ENCODE results near the gene KIRREL3.

The KIRREL3 gene

DNA sequence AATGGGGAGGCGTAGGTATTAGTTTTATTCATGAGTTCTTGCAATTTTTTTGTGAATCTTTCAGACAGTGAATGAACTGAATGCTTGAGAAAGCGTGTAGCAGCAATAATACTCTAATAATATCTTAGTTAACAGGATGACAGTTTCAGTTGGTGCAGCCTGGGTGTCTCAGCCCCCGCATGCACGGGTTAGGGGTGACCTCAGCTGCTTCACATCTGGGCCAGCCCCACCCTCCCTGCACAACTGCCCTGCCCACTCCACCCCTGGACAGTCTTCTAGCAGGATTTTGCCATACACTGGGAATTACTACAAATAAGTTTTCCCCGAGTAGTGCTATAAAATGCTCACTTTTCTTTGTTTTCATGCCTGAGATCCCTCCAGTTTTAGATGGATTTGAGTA lies 561.9 kb downstream of the KIRREL3 start:
- no peak overlapping the region for H3K18ac ChIP-seq (ENCODE audit: low read length)
- peaks cover 0 to 10% (median 0%) of the 10 kb centered on the region in 3 experiments for H3K27me3 ChIP-seq (ENCODE audit: control insufficient read depth in 3 of 3, insufficient read depth in 3 of 3, low read depth in 1 of 3, low read length in 3 of 3)
- no peak overlapping the region for H3K4ac ChIP-seq (ENCODE audit: low read length)
- no peak overlapping the region for H4K8ac ChIP-seq (ENCODE audit: low read depth, low read length)
- H3K9me3 ChIP-seq (replicated peaks in 1 of 2; ENCODE audit: control insufficient read depth in 2 of 2, insufficient read depth in 1 of 2, low read depth in 1 of 2, low read length in 2 of 2), result peaks cover 0 to 4% of the 10 kb centered on the region in 2 donors
- H2AK5ac ChIP-seq (ENCODE audit: low read depth, low read length), result no peak overlapping the region
- H3K14ac ChIP-seq (ENCODE audit: low read length), result no peak overlapping the region
- H4K91ac ChIP-seq (ENCODE audit: low read depth, low read length, poor library complexity), result no peak overlapping the region
- H3K23ac ChIP-seq (ENCODE audit: low read depth, low read length, poor library complexity), result no peak overlapping the region
- no peak overlapping the region for H3K4me3 ChIP-seq (ENCODE audit: low read length in 2 of 2)
- no peak overlapping the region for H3K4me2 ChIP-seq (ENCODE audit: insufficient read depth, low read length, poor library complexity, severe bottlenecking)
- H3K36me3 ChIP-seq (replicated peaks in 1 of 2; ENCODE audit: control insufficient read depth in 2 of 2, insufficient read depth in 2 of 2, low read length in 2 of 2), result peaks cover 0 to 5% of the 10 kb centered on the region in 2 donors
- H2BK15ac ChIP-seq (ENCODE audit: low read length), result no peak overlapping the region
- peaks cover 7 to 26% of the 10 kb centered on the region in 2 donors for H3K4me1 ChIP-seq (ENCODE audit: control insufficient read depth in 2 of 2, insufficient read depth in 1 of 2, low read depth in 1 of 2, low read length in 2 of 2)
- H3K9ac ChIP-seq (ENCODE audit: low read depth, low read length, poor library complexity), result no peak overlapping the region
- H3K27ac ChIP-seq (replicated peaks; ENCODE audit: low read length), result no peak overlapping the region
- H2BK120ac ChIP-seq (ENCODE audit: low read depth, low read length), result no peak overlapping the region
- H3K79me1 ChIP-seq (ENCODE audit: low read depth, low read length), result no peaks in the 10 kb centered on the region
- H2BK5ac ChIP-seq (ENCODE audit: low read length), result no peak overlapping the region
- no peak for DNase-seq (ENCODE audit: low spot score)
- no peak overlapping the region for H2BK12ac ChIP-seq (ENCODE audit: low read length)
- H2AFZ ChIP-seq (ENCODE audit: low read length), result no peak overlapping the region
- no CpG with 5 or more reads among the region's 5 CpGs for WGBS, 2 donors (ENCODE audit: extremely low coverage in 2 of 2, insufficient read length in 2 of 2, insufficient replicate concordance in 1 of 2)

DNA sequence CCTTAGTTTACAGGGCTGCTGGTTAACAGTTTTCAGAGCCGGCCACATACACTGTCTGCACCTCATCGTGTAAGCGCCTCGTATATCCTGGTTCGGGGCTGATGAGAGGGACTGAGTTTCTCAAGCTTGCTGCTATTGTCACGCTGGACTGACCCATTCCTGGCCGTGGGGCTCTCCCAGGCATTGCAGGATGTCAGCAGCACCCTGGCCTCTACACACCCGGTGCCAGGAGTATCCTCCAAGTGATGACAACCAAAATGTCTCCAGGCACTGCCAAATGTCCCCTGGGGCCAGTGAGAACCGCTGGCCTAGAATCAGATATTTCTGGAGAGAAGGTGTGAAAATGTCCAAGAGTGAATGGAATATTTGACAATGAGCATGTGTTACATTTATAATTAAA lies 562.3 kb downstream of the KIRREL3 start:
- H3K9ac ChIP-seq (ENCODE audit: low read depth, low read length, poor library complexity), result no peak overlapping the region
- H3K9me3 ChIP-seq (replicated peaks in 1 of 2; ENCODE audit: control insufficient read depth in 2 of 2, insufficient read depth in 1 of 2, low read depth in 1 of 2, low read length in 2 of 2), result peaks cover 0 to 4% of the 10 kb centered on the region in 2 donors
- whole genome bisulfite sequencing, 2 donors (ENCODE audit: extremely low coverage in 2 of 2, insufficient read length in 2 of 2, insufficient replicate concordance in 1 of 2), result no CpG with 5 or more reads among the region's 9 CpGs

DNA sequence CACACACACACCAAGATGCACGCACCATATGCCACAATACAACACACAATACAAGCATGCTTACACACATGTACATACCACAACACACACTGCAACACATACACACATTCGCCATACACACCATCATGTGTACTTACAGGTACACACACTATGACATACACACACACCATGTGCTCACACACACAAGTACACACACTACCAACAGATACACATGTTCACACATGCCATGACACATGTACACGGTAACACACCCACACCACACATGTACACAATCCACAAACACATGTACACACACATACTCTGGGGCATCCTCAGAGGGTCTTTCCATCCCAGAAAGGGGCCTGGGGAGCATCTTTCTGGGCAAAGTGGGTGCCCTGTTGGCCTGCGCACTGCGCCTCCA lies 562.8 kb downstream of the KIRREL3 start:
- H3K27ac ChIP-seq (replicated peaks; ENCODE audit: low read length), result no peak overlapping the region
- H3K79me1 ChIP-seq (ENCODE audit: low read depth, low read length), result no peaks in the 10 kb centered on the region
- H3K4me3 ChIP-seq (ENCODE audit: low read length in 2 of 2), result no peak overlapping the region
- H2BK15ac ChIP-seq (ENCODE audit: low read length), result no peak overlapping the region
- peaks cover 0 to 5% of the 10 kb centered on the region in 2 donors for H3K36me3 ChIP-seq (replicated peaks in 1 of 2; ENCODE audit: control insufficient read depth in 2 of 2, insufficient read depth in 2 of 2, low read length in 2 of 2)
- WGBS, 2 donors (ENCODE audit: extremely low coverage in 2 of 2, insufficient read length in 2 of 2, insufficient replicate concordance in 1 of 2), result no CpG with 5 or more reads among the region's 5 CpGs
- no peak overlapping the region for H3K4ac ChIP-seq (ENCODE audit: low read length)
- no peak overlapping the region for H2BK5ac ChIP-seq (ENCODE audit: low read length)
- no peak overlapping the region for H3K23ac ChIP-seq (ENCODE audit: low read depth, low read length, poor library complexity)
- no peak overlapping the region for H2BK120ac ChIP-seq (ENCODE audit: low read depth, low read length)
- no peak overlapping the region for H4K8ac ChIP-seq (ENCODE audit: low read depth, low read length)
- H2BK12ac ChIP-seq (ENCODE audit: low read length), result no peak overlapping the region
- H3K4me2 ChIP-seq (ENCODE audit: insufficient read depth, low read length, poor library complexity, severe bottlenecking), result no peak overlapping the region
- no peak overlapping the region for H4K91ac ChIP-seq (ENCODE audit: low read depth, low read length, poor library complexity)
- no peak overlapping the region for H2AFZ ChIP-seq (ENCODE audit: low read length)
- H3K4me1 ChIP-seq (ENCODE audit: control insufficient read depth in 2 of 2, insufficient read depth in 1 of 2, low read depth in 1 of 2, low read length in 2 of 2), result peaks cover 3 to 24% of the 10 kb centered on the region in 2 donors
- H2AK5ac ChIP-seq (ENCODE audit: low read depth, low read length), result no peak overlapping the region
- H3K9me3 ChIP-seq (replicated peaks in 1 of 2; ENCODE audit: control insufficient read depth in 2 of 2, insufficient read depth in 1 of 2, low read depth in 1 of 2, low read length in 2 of 2), result peaks cover 0 to 4% of the 10 kb centered on the region in 2 donors
- H3K9ac ChIP-seq (ENCODE audit: low read depth, low read length, poor library complexity), result peak overlapping the region; percentile 13
- no peak overlapping the region for H3K14ac ChIP-seq (ENCODE audit: low read length)
- no peak overlapping the region for H3K18ac ChIP-seq (ENCODE audit: low read length)
- no peak for DNase-seq (ENCODE audit: low spot score)
- H3K27me3 ChIP-seq (ENCODE audit: control insufficient read depth in 3 of 3, insufficient read depth in 3 of 3, low read depth in 1 of 3, low read length in 3 of 3), result peaks cover 0 to 9% (median 0%) of the 10 kb centered on the region in 3 experiments

More for the DNA sequence above, 562.3 kb downstream of the KIRREL3 start:
- Histone ChIP-seq H3K4me3 (ENCODE audit: low read length in 2 of 2) (no peak overlapping the region), H3K4me1 (ENCODE audit: control insufficient read depth in 2 of 2, insufficient read depth in 1 of 2, low read depth in 1 of 2, low read length in 2 of 2) (peaks cover 7 to 26% of the 10 kb centered on the region in 2 donors), H2AFZ (ENCODE audit: low read length) (no peak overlapping the region), H4K8ac (ENCODE audit: low read depth, low read length) (no peak overlapping the region), H3K14ac (ENCODE audit: low read length) (no peak overlapping the region), H3K18ac (ENCODE audit: low read length) (no peak overlapping the region), H3K23ac (ENCODE audit: low read depth, low read length, poor library complexity) (no peak overlapping the region), H3K4me2 (ENCODE audit: insufficient read depth, low read length, poor library complexity, severe bottlenecking) (no peak overlapping the region), H3K27me3 (ENCODE audit: control insufficient read depth in 3 of 3, insufficient read depth in 3 of 3, low read depth in 1 of 3, low read length in 3 of 3) (peaks cover 0 to 10% (median 0%) of the 10 kb centered on the region in 3 experiments), H3K27ac (replicated peaks; ENCODE audit: low read length) (no peak overlapping the region), H3K36me3 (replicated peaks in 1 of 2; ENCODE audit: control insufficient read depth in 2 of 2, insufficient read depth in 2 of 2, low read length in 2 of 2) (peaks cover 0 to 5% of the 10 kb centered on the region in 2 donors), H2BK12ac (ENCODE audit: low read length) (no peak overlapping the region), H2AK5ac (ENCODE audit: low read depth, low read length) (no peak overlapping the region), H2BK5ac (ENCODE audit: low read length) (no peak overlapping the region), H3K4ac (ENCODE audit: low read length) (no peak overlapping the region), H2BK15ac (ENCODE audit: low read length) (no peak overlapping the region), H4K91ac (ENCODE audit: low read depth, low read length, poor library complexity) (no peak overlapping the region), H2BK120ac (ENCODE audit: low read depth, low read length) (no peak overlapping the region), H3K79me1 (ENCODE audit: low read depth, low read length) (no peaks in the 10 kb centered on the region)
- no peak for DNase-seq (ENCODE audit: low spot score)

DNA sequence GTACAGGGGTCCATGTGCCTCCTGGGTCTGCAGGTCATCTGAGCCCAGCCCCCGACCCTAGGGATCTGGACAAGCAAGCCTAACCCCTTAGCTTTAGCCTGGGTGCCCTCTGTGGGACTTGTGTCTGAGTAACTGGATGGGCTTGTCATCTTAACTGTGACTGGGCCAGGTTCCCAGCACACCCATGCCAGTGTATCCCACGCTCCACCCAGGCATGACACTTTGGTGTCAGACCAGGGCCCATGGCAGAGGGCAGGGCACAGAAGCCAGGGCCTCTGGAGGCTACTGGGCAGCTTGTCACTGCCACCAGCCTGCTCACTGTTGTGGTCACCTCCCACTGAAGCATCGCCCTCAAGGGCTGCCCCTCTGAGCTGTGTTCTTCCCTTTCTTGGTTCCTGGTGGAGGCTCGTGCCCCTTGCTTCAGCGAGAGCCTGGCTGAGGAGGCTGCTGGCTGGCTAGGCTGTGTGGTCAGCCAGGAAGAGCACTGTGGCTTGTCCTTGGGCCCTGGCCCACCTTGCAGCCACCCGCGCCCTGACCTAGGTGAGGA lies 564.3 kb downstream of the KIRREL3 start:
- Histone ChIP-seq H4K8ac (ENCODE audit: low read depth, low read length) (no peak overlapping the region), H3K18ac (ENCODE audit: low read length) (peak overlapping the region; percentile 82), H3K4me1 (ENCODE audit: control insufficient read depth in 2 of 2, insufficient read depth in 1 of 2, low read depth in 1 of 2, low read length in 2 of 2) (peaks cover 3 to 20% of the 10 kb centered on the region in 2 donors), H2BK5ac (ENCODE audit: low read length) (no peak overlapping the region), H3K9ac (ENCODE audit: low read depth, low read length, poor library complexity) (no peak overlapping the region), H3K4ac (ENCODE audit: low read length) (no peak overlapping the region), H4K91ac (ENCODE audit: low read depth, low read length, poor library complexity) (no peak overlapping the region), H3K23ac (ENCODE audit: low read depth, low read length, poor library complexity) (peak overlapping the region; percentile 47), H2AK5ac (ENCODE audit: low read depth, low read length) (peak overlapping the region; percentile 83), H3K4me2 (ENCODE audit: insufficient read depth, low read length, poor library complexity, severe bottlenecking) (no peak overlapping the region), H3K36me3 (replicated peaks in 1 of 2; ENCODE audit: control insufficient read depth in 2 of 2, insufficient read depth in 2 of 2, low read length in 2 of 2) (peaks cover 0 to 5% of the 10 kb centered on the region in 2 donors), H2AFZ (ENCODE audit: low read length) (no peak overlapping the region), H3K27ac (replicated peaks; ENCODE audit: low read length) (no peak overlapping the region), H3K14ac (ENCODE audit: low read length) (peak overlapping the region; percentile 72), H3K79me1 (ENCODE audit: low read depth, low read length) (no peaks in the 10 kb centered on the region), H2BK120ac (ENCODE audit: low read depth, low read length) (peak overlapping the region; percentile 72), H3K9me3 (replicated peaks in 1 of 2; ENCODE audit: control insufficient read depth in 2 of 2, insufficient read depth in 1 of 2, low read depth in 1 of 2, low read length in 2 of 2) (peaks cover 0 to 4% of the 10 kb centered on the region in 2 donors), H2BK12ac (ENCODE audit: low read length) (peak overlapping the region; percentile 52), H3K4me3 (ENCODE audit: low read length in 2 of 2) (no peak overlapping the region), H2BK15ac (ENCODE audit: low read length) (peak overlapping the region; percentile 76), H3K27me3 (ENCODE audit: control insufficient read depth in 3 of 3, insufficient read depth in 3 of 3, low read depth in 1 of 3, low read length in 3 of 3) (peaks cover 0 to under 1% (median 0%) of the 10 kb centered on the region in 3 experiments)
- WGBS, 2 donors (ENCODE audit: extremely low coverage in 2 of 2, insufficient read length in 2 of 2, insufficient replicate concordance in 1 of 2), result no CpG with 5 or more reads among the region's 7 CpGs
- DNase-seq (ENCODE audit: low spot score), result no peak

Data from neuronal stem cell (in vitro differentiated cells).